HEK293 (cell line): ENCODE measurements around the gene ACVRL1.

Experiments
- CTCF ChIA-PET: fragments of 350-600 bp; formaldehyde crosslinking; extraction: SDS; loops from one replicate; lab custom pipeline; 2021; ENCODE audit warnings: antibody characterized with exemption; lab: Yijun Ruan, JAX
- POLR2A ChIA-PET: fragments of 300-600 bp; formaldehyde crosslinking; extraction: SDS; loops from one replicate; lab custom pipeline; 2020; ENCODE audit warnings: antibody characterized with exemption, inconsistent platforms; lab: Yijun Ruan, JAX
- H3K27ac ChIP-seq: fragments of 200-500 bp; sonication (Bioruptor generic); 2 replicates; pipeline ENCODE4 v1.5.1; 2014; ENCODE audit warnings: low read depth, low read length, control low read depth, inconsistent platforms; ENCODE audit errors: extremely low read depth
- H3K36me3 ChIP-seq, 2 experiments: fragments of 200-500 bp in 1 of 2; sonication (Bioruptor generic) in 1 of 2; 1 replicate in 1 of 2; 2 replicates in 1 of 2; pipeline ENCODE4 v1.5.1; 2014 to 2017; ENCODE audit warnings: inconsistent platforms in 2 of 2, low read length in 2 of 2; ENCODE audit not compliant: control insufficient read depth in 2 of 2, insufficient read depth in 1 of 2
- H3K4me1 ChIP-seq: fragments of 200-500 bp; sonication (Bioruptor generic); 2 replicates; pipeline ENCODE4 v1.5.1; 2014; ENCODE audit warnings: mild to moderate bottlenecking, low read length, inconsistent platforms; ENCODE audit not compliant: control insufficient read depth, insufficient read depth
- H3K4me3 ChIP-seq: 2 replicates; pipeline ENCODE4 v1.5.1; 2011; ENCODE audit warnings: low read depth, mild to moderate bottlenecking, control low read depth, low read length, moderate library complexity
- H3K9me3 ChIP-seq: fragments of 200-500 bp; sonication (Bioruptor generic); 2 replicates; pipeline ENCODE4 v1.5.1; 2014; ENCODE audit warnings: low read depth, low read length, inconsistent platforms; ENCODE audit not compliant: control insufficient read depth, insufficient read depth
- BCL11A ChIP-seq: fragments of 450-650 bp; formaldehyde crosslinking; IDR thresholded peaks from 2 replicates; pipeline ENCODE4 v1.5.1; 2016; ENCODE audit warnings: low read depth, missing biosample characterization, missing genetic modification characterization
- EGR2 ChIP-seq: fragments of 450-650 bp; formaldehyde crosslinking; IDR thresholded peaks from 2 replicates; pipeline ENCODE4 v1.5.1; 2016; ENCODE audit warnings: low read depth, missing biosample characterization, missing genetic modification characterization
- FEZF1 ChIP-seq: fragments of 450-650 bp; formaldehyde crosslinking; IDR thresholded peaks from 2 replicates; pipeline ENCODE4 v1.5.1; 2016; ENCODE audit warnings: missing biosample characterization, missing genetic modification characterization
- KLF10 ChIP-seq: fragments of 450-650 bp; IDR thresholded peaks from 2 replicates; pipeline ENCODE4 v1.5.1; 2018; ENCODE audit warnings: missing biosample characterization, mild to moderate bottlenecking, missing genetic modification characterization
- MYNN ChIP-seq: fragments of 450-650 bp; formaldehyde crosslinking; IDR thresholded peaks from 2 replicates; pipeline ENCODE4 v1.5.1; 2016; ENCODE audit warnings: missing biosample characterization, missing genetic modification characterization, borderline replicate concordance
- PRDM1 ChIP-seq: fragments of 450-650 bp; formaldehyde crosslinking; IDR thresholded peaks from 2 replicates; pipeline ENCODE4; 2016; ENCODE audit warnings: missing biosample characterization, missing genetic modification characterization
- TRIM28 ChIP-seq: IDR thresholded peaks from 2 replicates; pipeline ENCODE4 v1.6.1; 2011; ENCODE audit warnings: low read length, control low read depth, borderline replicate concordance
- ZBTB7A ChIP-seq: fragments of 450-650 bp; formaldehyde crosslinking; IDR thresholded peaks from 2 replicates; pipeline ENCODE4 v1.5.1; 2016; ENCODE audit warnings: low read depth, missing biosample characterization, missing genetic modification characterization
- ZFHX2 ChIP-seq: fragments of 450-650 bp; formaldehyde crosslinking; conservative IDR thresholded peaks from 2 replicates; pipeline ENCODE4 v1.5.1; 2016; ENCODE audit warnings: missing biosample characterization, missing genetic modification characterization
- ZFP69B ChIP-seq: fragments of 450-650 bp; formaldehyde crosslinking; IDR thresholded peaks from 2 replicates; pipeline ENCODE4 v1.5.1; 2016; ENCODE audit warnings: missing biosample characterization, missing genetic modification characterization
- ZNF121 ChIP-seq: fragments of 450-650 bp; formaldehyde crosslinking; IDR thresholded peaks from 2 replicates; pipeline ENCODE4 v1.5.1; 2016; ENCODE audit warnings: missing biosample characterization, missing genetic modification characterization
- ZNF138 ChIP-seq: fragments of 450-650 bp; formaldehyde crosslinking; IDR thresholded peaks from 2 replicates; pipeline ENCODE4 v1.5.1; 2016; ENCODE audit warnings: missing biosample characterization, missing genetic modification characterization, borderline replicate concordance
- ZNF140 ChIP-seq: fragments of 450-650 bp; formaldehyde crosslinking; IDR thresholded peaks from 2 replicates; pipeline ENCODE4 v1.5.1; 2016; ENCODE audit warnings: missing biosample characterization, missing genetic modification characterization
- ZNF19 ChIP-seq: fragments of 450-650 bp; formaldehyde crosslinking; IDR thresholded peaks from 2 replicates; pipeline ENCODE4; 2016; ENCODE audit warnings: missing biosample characterization, missing genetic modification characterization, low read depth
- ZNF274 ChIP-seq, 2 experiments: fragments of 200-500 bp in 1 of 2; fragments of 450-650 bp in 1 of 2; sonication (Bioruptor generic) in 1 of 2; formaldehyde crosslinking in 1 of 2; IDR thresholded peaks; 2 replicates each; pipeline versions ENCODE4 v1.5.1 to v1.6.1; 2014 to 2016; ENCODE audit warnings: borderline replicate concordance in 1 of 2, inconsistent platforms in 1 of 2, low read length in 1 of 2, missing biosample characterization in 1 of 2, missing genetic modification characterization in 1 of 2
- ZNF324 ChIP-seq: fragments of 450-650 bp; formaldehyde crosslinking; IDR thresholded peaks from 2 replicates; pipeline ENCODE4 v1.5.1; 2016; ENCODE audit warnings: missing biosample characterization, missing genetic modification characterization
- ZNF335 ChIP-seq: fragments of 450-650 bp; formaldehyde crosslinking; conservative IDR thresholded peaks from 2 replicates; pipeline ENCODE4 v1.5.1; 2016; ENCODE audit warnings: missing biosample characterization, missing genetic modification characterization
- ZNF341 ChIP-seq: fragments of 450-650 bp; formaldehyde crosslinking; IDR thresholded peaks from 2 replicates; pipeline ENCODE4; 2016; ENCODE audit warnings: low read depth, missing biosample characterization, missing genetic modification characterization
- ZNF433 ChIP-seq: fragments of 450-650 bp; formaldehyde crosslinking; IDR thresholded peaks from 2 replicates; pipeline ENCODE4 v1.5.1; 2016; ENCODE audit warnings: missing biosample characterization, missing genetic modification characterization, low read depth
- ZNF707 ChIP-seq: fragments of 450-650 bp; formaldehyde crosslinking; IDR thresholded peaks from 2 replicates; pipeline ENCODE4 v1.5.1; 2016; ENCODE audit warnings: missing biosample characterization, missing genetic modification characterization
- TF ChIP-seq, protein P1 (sequence below): fragments of 450-650 bp; formaldehyde crosslinking; IDR thresholded peaks from 2 replicates; pipeline ENCODE4 v1.5.1; 2016; ENCODE audit warnings: missing biosample characterization, missing genetic modification characterization

ACVRL1 gene

DNA sequence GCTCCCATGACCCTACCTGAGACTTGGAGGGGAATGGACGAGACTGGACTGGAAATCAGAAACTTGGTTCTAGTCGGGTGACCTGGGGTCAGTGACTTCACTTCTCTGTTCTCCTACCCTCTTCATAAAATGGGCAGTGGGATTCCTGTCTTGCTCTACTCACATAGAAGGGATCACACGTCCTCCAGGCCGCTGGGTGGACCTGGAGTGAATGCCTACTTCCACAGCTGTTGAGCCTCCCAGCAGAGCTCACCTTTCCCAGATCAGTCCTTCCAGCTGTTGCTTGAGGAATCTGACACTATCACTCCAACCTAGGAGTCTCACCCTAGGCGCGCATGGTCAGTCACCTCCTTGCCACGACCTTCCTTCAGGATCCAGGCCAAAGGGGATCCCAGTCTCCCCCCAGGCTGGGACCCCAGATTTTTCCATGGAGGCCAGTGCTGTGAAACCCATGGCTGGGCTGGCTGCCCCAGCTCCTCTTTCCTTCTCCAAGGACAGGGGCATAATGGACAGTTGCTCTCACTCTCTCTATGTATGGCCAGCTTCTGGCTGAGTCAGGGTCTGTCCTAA is 637 bp downstream of the ACVRL1 start (continued):
- no peak for TF ChIP-seq ZNF138 (tag by site-specific recombination)
- no peak for TF ChIP-seq BCL11A (tag by site-specific recombination)
- TF ChIP-seq ZNF707 (tag by site-specific recombination): no peak
- TF ChIP-seq, protein P1, sequence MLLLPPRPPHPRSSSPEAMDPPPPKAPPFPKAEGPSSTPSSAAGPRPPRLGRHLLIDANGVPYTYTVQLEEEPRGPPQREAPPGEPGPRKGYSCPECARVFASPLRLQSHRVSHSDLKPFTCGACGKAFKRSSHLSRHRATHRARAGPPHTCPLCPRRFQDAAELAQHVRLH (tag by site-specific recombination): no peak
- no peak for TF ChIP-seq ZNF121 (tag by site-specific recombination)
- no peak for TF ChIP-seq FEZF1 (tag by site-specific recombination)
- TF ChIP-seq, all 188 proteins: peak for 0

DNA sequence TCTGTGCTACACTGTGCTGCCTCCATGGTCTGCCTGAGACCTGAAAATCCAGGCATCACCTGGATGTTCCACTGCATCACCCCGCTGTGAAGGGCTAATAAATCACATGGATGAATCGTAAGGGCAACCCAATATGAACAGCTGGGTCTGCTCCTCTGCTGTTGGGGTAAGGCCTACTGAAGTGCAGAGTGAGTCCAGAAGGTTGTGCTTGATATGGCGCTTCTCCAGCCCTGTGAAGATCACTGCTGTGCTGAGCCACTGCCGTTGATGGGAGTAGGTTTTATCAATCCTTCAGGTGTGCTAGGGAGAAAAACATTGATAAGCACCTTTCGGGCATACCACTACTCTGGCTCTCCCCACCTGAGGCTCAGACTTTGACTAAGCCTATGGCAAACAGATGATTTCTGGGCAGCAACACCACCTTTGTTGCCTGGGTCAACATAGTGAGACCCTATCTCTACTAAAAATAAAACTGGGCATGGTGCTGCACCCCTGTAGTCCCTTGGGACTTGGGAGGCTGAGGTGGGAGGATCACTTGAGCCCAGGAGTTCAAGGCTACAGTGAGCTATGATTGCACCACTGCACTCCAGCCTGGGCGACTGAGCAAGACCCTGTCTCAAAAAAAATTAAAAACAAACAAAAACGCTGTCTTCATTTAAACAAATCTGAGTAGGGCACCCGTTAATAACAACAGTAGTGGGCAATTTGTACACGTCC is 1.7 kb downstream of the ACVRL1 start:
- POLR2A ChIA-PET: no interaction called here
- TF ChIP-seq ZNF335 (tag by site-specific recombination) (no peak), ZNF121 (tag by site-specific recombination) (peak; percentile 89)
- no peaks in the 10 kb centered on the region for H3K36me3 ChIP-seq
- no peaks in the 10 kb centered on the region for H3K9me3 ChIP-seq
- no peaks in the 10 kb centered on the region for H3K4me1 ChIP-seq
- CTCF ChIA-PET: interaction anchor here (0.5 to 1.9 kb wide), 3 partner anchors 14 to 17 kb away, joined by 3 to 11 read pairs (median 3); no protein-coding TSS in a partner anchor
- H3K27ac ChIP-seq: no peak overlapping the region
- H3K4me3 ChIP-seq: no peak overlapping the region

DNA sequence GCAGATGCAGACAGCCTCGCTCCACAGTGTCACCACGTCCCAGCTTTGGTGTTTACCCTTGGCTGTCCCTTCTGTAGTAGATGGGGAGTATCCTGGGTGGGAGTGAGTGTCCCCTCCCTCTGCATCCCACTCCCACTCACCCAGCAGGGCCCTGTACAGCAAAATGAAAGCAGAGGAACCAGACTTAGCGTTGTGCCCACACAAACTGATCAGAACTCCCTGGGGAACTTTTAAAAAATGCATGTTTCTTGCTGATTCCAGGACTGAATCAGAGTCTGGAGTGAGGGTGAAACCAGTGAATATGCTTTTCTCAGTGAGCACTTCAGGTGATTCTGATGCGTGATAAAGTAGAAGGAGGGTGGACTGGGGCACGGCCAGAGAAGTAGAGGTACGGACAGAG is 2.9 kb downstream of the ACVRL1 start:
- ChIA-PET CTCF (interaction anchor here (0.6 to 1.9 kb wide), 2 partner anchors 13 to 48 kb away, joined by 3 to 11 read pairs; no protein-coding TSS in a partner anchor), POLR2A (no interaction called here)
- Histone ChIP-seq H3K36me3 (peaks cover 0 to under 1% of the 10 kb centered on the region in 2 experiments; a peak in 1 of 3 replicates), H3K4me1 (no peaks in the 10 kb centered on the region), H3K4me3 (no peak overlapping the region), H3K27ac (no peak overlapping the region), H3K9me3 (no peaks in the 10 kb centered on the region)
- TF ChIP-seq ZFP69B (tag by site-specific recombination): no peak
- TF ChIP-seq ZNF433 (tag by site-specific recombination): no peak
- no peak for TF ChIP-seq PRDM1 (tag by site-specific recombination)
- TF ChIP-seq ZNF324: no peak
- no peak for TF ChIP-seq ZBTB7A (tag by site-specific recombination)
- TF ChIP-seq EGR2 (tag by site-specific recombination): peak; percentile 61
- TF ChIP-seq ZFHX2 (tag by site-specific recombination): peak; percentile 76
- no peak for TF ChIP-seq KLF10
- TF ChIP-seq ZNF341 (tag by site-specific recombination): no peak
- TF ChIP-seq ZNF140 (tag by site-specific recombination): no peak
- no peak for TF ChIP-seq ZNF19 (tag by site-specific recombination)
- TF ChIP-seq MYNN (tag by site-specific recombination): no peak
- TF ChIP-seq ZNF274 (IDR thresholded peaks at IDR 0.05; ENCODE audit: low read length): no peak
- TF ChIP-seq ZNF274 (tag by site-specific recombination; IDR thresholded peaks at IDR 0.05; ENCODE audit: borderline replicate concordance): no peak
- TF ChIP-seq TRIM28: no peak
